ENCODE data around the gene HIPK1.

The HIPK1 gene

GRCh38 chr1:113929750-113930498 lies 800 bp downstream of the HIPK1 start:
- peak overlapping the region; percentile 99 for H3K4me3 ChIP-seq (ENCODE audit: low read depth, low read length)
- TF ChIP-seq CTCF (IDR thresholded peaks at IDR 0.05; ENCODE audit: low read depth, low read length): no peak
- H3K36me3 ChIP-seq: no peaks in the 10 kb centered on the region; the same call in 1 of the 2 replicates
- DNase-seq: peak; percentile 39
- peak overlapping the region; percentile 83 for H3K27ac ChIP-seq
- H3K9me3 ChIP-seq (ENCODE audit: severe bottlenecking): no peaks in the 10 kb centered on the region
- no peaks in the 10 kb centered on the region for H3K27me3 ChIP-seq (ENCODE audit: insufficient read depth, low read depth, severe bottlenecking)

GRCh38 chr1:113930499-113931161 lies 1.5 kb downstream of the HIPK1 start:
- peak; percentile 23 for DNase-seq
- peaks cover 4% of the 10 kb centered on the region; the same call in 1 of the 2 replicates for H3K36me3 ChIP-seq
- peak overlapping the region; percentile 99 for H3K4me3 ChIP-seq (ENCODE audit: low read depth, low read length)
- H3K27ac ChIP-seq: peak overlapping the region; percentile 83
- TF ChIP-seq CTCF (IDR thresholded peaks at IDR 0.05; ENCODE audit: low read depth, low read length): no peak
- no peaks in the 10 kb centered on the region for H3K27me3 ChIP-seq (ENCODE audit: insufficient read depth, low read depth, severe bottlenecking)
- no peaks in the 10 kb centered on the region for H3K9me3 ChIP-seq (ENCODE audit: severe bottlenecking)

GRCh38 chr1:113931451-113931851 lies 2.3 kb downstream of the HIPK1 start:
- H3K27me3 ChIP-seq (ENCODE audit: insufficient read depth, low read depth, severe bottlenecking): no peaks in the 10 kb centered on the region
- DNase-seq: no peak
- H3K36me3 ChIP-seq: peaks cover 4% of the 10 kb centered on the region; the same call in 1 of the 2 replicates
- H3K9me3 ChIP-seq (ENCODE audit: severe bottlenecking): no peaks in the 10 kb centered on the region
- TF ChIP-seq CTCF (IDR thresholded peaks at IDR 0.05; ENCODE audit: low read depth, low read length): no peak
- no peak overlapping the region for H3K27ac ChIP-seq
- H3K4me3 ChIP-seq (ENCODE audit: low read depth, low read length): no peak overlapping the region

GRCh38 chr1:113934006-113934405 lies 4.9 kb downstream of the HIPK1 start:
- no peak for DNase-seq
- no peak for TF ChIP-seq CTCF (IDR thresholded peaks at IDR 0.05; ENCODE audit: low read depth, low read length)
- H3K9me3 ChIP-seq (ENCODE audit: severe bottlenecking): no peaks in the 10 kb centered on the region
- no peaks in the 10 kb centered on the region for H3K27me3 ChIP-seq (ENCODE audit: insufficient read depth, low read depth, severe bottlenecking)
- H3K36me3 ChIP-seq: peaks cover 4% of the 10 kb centered on the region; the same call in 1 of the 2 replicates
- H3K4me3 ChIP-seq (ENCODE audit: low read depth, low read length): no peak overlapping the region
- H3K27ac ChIP-seq: no peak overlapping the region

- Histone ChIP-seq H3K9me3 (ENCODE audit: severe bottlenecking) (no peaks in the 10 kb centered on the region), H3K27ac (no peak overlapping the region), H3K4me3 (ENCODE audit: low read depth, low read length) (no peak overlapping the region), H3K27me3 (ENCODE audit: insufficient read depth, low read depth, severe bottlenecking) (no peaks in the 10 kb centered on the region), H3K36me3 (peaks cover 4% of the 10 kb centered on the region; the same call in 1 of the 2 replicates)
- no peak for DNase-seq
- TF ChIP-seq CTCF (IDR thresholded peaks at IDR 0.05; ENCODE audit: low read depth, low read length): no peak
Measured at GRCh38 chr1:113934511-113935055, 5.5 kb downstream of the HIPK1 start.

Measured in WERI-Rb-1 (cell line).